NCI-H1048 (cell line): ENCODE measurements around the gene AFF3.
"Not testable (repeated sequence)": the region's sequence is repeated elsewhere in the genome, so short reads cannot be mapped to it uniquely, and the experiment has no call there.

Experiments
- DNase-seq: peaks from one replicate; lab custom pipeline; 2025; lab: John Stamatoyannopoulos, UW

AFF3 gene

DNA sequence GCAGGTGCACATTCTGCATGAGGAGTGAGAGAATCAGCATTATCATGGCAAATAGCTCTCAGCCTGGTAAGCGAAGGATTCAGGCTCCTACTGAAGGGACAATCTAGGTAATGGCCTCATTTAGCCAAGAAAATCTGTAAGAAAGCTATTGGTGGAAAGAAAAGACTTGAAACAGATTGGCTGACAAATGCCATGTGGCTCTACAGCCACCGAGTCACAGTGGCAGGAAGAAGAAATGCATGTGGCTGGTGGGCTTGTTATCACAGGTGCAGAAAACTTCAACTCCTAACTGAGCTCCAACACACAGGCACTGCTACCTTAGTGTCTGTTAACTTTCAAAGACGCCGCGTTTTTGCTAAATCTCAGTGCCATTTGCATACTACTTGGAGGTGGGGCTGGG lies 592.0 kb downstream of the AFF3 start:
- DNase-seq = no peak

DNA sequence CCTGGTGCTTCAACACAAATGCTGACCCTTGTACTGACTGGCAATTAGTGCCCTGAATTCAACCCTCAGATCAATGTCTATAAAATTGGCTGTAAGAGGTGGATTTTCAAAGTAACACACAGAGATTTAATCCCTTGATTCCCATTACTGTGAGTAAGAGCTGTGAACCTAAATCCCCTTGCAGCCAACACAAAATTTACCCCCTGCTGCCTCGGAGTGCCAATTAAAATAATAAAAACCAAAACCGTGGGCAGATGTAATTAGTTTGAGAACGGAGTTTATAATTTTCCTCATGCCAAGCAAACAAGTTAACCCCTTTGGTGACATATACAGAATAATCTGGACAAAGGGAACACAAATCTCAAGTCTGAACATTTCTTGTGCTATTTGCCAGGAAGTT lies 596.8 kb downstream of the AFF3 start:
- no peak for DNase-seq

DNA sequence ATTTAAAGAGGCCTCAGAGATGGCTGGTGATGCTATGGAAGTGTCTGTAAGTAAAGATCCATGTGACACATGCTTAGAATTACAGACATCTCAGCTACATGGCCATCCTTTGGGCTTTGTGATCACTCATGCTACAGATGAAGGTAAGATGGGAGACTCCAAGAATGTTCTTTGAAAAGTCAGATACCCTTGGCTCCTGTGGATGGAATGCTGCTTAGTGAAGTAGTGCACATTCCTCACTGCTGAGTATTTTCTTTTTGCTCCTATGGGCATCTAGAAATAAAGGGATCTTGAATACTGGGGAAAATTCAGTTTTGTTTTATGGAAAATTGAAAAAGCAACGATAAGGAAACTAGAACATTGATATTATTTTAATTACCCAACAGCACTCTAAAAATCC lies 597.3 kb downstream of the AFF3 start:
- no peak for DNase-seq

DNA sequence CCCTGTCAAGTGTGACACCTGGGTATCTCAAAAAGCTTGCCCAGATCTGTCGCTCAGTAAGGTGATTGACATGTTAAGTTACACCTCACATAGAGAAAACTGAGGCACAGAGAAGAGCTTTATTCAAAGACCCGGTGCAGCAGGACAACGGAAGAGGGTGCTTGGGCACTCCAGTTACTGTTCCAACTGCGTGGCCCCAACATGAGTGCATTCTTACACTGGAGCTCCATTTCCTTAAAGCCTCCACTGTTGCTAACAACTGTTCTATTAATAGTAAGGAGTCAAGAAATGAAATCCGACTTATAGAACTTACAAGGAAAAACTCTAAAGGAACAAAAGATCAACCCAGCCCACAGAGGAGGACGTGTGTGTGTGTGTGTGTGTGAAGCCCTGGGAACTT lies 597.8 kb downstream of the AFF3 start:
- no peak for DNase-seq

DNA sequence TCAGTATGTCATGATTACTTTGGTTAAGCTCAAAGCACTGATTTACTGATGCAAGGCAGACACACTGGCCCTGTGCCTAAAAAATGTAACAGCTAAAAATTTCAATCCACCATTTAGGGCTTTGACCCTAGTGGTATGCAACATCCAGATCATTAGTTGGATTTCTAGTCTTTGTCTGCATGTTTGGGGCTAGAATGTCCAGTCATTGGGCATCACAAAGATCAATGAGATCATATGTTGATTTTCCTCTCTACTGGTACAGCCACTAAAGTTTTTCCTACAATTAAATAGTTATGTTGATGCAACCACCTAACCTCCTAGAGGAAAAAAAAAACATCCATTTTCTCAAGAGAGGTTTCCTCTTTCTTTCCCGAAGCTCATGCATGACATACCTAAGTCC lies 599.1 kb downstream of the AFF3 start:
- DNase-seq = no peak

DNA sequence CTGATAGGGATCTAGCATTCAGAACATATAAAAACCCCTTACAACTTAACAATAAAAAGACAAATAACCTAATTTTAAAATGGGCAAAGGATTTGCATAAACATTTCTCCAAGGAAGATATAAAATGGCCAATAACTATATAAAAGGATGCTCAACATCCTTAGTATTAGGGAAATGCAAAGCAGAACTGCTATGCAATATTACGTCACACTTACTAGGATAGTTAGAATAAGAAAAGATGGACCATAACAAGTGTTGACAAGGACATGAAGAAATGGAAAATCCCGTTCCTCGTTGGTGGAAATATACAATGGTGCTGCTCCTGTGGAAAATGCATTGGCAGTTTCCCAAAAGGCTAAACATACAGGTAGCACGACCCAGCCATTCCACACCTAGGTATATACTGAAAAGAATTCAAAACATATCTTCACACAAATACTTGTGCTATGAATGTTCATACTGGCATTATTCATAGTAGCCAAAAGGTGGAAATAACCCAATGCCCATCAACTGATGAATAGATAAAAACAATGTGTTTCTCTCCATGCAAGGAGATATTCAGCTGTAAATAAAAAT lies 604.4 kb downstream of the AFF3 start:
- DNase-seq = no peak

DNA sequence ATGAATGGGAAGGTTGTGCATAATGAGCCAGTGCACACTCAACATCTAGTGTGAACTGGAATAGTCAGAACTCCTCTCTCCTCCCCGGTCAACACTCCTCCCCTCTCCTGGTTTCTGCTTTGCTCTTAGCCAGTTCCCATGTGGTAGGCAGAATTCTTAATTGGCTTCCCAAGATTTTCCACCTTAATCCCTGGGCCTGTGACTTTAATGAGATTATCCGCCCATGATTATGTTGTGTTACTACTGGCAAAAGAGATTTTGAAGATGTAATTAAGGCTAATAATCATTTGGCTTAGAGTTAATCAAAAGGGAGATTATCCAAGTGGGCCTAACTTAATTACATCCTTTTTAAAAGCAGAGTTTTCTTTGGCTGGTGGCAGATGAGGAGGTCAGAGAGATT lies 618.3 kb downstream of the AFF3 start:
- no peak for DNase-seq

DNA sequence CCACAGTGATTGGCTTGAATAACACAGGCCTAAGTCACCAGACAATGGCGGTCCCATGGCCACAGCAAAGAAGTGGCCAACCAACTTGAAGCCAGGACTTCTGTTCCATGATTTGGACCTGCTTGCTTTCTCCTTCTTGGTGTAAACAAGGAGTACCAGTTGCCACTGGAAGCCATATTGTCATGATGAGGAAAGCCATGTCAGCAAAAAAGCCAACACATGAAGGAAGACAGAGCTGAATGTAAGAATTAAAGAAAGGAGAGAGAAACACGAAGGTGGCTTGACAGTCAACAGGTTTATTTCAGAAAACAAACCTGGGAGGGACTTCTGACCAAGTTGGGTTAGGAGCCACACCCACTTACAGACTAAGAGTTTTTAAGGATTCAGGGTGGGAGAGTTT lies 620.2 kb downstream of the AFF3 start:
- no peak for DNase-seq

DNA sequence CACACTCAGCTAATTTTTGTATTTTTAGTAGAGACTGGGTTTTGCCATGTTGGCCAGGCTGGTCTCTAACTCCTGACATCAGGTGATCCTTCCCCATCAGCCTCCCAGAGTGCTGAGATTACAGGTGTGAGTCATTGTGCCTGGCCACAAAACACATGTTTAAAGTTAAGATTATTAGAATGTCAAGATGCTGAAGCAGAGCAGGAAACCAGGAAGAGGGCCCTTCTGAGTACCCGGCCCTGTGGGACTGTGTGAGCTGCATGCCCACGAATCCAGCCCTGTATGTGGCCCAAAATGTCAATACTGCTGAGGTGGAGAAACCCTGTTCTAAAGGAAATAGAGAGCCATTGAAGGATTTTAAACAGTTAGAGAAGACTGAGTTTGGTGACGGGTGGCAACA lies 621.6 kb downstream of the AFF3 start:
- DNase-seq = no peak

DNA sequence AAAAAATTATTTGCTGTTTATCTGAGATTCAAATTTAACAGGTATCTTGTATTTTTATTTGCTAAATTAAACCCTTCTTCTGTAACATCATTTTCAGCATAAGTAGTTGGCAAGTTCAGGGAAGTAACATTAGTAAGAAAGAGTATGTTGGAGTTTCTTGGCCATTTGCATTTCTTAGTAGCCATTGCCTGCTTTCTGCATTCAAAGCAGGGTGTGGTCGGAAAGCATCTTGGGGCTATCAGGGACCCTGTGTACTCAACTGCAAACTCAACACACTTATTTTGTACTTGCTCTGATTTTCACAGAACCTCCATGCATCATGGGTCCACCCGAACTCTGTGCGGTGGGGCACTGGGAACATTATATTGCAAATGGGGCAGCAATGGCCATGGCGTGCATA lies 622.2 kb downstream of the AFF3 start:
- no peak for DNase-seq

DNA sequence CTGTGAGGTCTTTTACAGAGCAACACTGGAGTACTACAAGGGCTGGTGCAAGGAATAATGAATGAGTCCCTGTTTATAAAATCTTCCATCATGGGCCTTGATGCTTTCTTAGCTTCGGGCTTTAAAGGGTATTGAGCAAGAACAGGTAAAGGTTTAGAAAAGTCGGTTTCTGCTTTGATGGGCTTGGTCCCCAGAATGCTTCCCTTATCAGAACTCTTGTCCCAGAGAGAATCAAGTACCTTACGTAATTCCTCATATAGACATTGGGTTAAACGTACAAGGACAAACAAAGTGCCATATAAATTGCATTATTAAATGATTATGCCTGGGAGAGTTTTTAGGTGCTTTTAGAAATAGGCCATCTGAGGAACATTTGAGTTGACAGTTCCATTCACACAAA lies 628.0 kb downstream of the AFF3 start:
- DNase-seq = no peak

DNA sequence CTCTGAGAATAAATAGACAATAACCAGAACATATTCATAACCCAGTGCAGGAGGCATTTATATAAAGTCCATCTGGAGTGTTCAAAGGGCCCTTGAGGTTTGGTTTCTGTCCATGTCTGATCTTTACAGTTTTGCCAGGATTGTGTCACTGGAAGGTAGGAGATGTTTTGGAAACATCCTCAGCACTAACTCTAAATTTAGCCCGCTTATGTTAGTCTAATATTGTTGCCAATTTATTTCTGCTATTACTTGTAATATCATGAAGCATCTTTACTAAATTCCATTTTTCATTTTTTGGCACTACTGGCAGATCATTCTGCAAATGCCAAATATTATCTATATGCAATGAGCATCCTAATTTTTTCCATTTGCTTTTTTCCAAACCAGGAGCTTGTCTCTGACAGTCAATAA lies 630.2 kb downstream of the AFF3 start:
- no peak for DNase-seq

DNA sequence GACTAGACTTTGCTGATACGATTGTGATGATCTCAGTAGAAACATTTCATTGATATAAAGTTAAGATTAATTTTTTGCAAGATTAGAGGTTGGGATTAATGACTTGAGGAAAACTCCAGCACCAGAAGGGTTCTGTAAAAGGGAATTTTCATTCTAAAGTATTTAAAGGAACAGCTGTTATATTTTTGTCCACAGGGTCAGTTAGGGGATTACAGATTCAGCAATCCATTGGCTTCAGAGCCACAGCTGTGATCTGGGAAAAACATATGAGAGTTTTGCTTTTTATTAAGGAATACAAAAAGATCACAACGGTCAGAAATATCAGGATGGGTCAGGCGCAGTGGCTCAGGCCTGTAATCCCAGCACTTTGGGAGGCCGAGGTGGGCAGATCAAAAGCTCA lies 633.0 kb downstream of the AFF3 start:
- no peak for DNase-seq

DNA sequence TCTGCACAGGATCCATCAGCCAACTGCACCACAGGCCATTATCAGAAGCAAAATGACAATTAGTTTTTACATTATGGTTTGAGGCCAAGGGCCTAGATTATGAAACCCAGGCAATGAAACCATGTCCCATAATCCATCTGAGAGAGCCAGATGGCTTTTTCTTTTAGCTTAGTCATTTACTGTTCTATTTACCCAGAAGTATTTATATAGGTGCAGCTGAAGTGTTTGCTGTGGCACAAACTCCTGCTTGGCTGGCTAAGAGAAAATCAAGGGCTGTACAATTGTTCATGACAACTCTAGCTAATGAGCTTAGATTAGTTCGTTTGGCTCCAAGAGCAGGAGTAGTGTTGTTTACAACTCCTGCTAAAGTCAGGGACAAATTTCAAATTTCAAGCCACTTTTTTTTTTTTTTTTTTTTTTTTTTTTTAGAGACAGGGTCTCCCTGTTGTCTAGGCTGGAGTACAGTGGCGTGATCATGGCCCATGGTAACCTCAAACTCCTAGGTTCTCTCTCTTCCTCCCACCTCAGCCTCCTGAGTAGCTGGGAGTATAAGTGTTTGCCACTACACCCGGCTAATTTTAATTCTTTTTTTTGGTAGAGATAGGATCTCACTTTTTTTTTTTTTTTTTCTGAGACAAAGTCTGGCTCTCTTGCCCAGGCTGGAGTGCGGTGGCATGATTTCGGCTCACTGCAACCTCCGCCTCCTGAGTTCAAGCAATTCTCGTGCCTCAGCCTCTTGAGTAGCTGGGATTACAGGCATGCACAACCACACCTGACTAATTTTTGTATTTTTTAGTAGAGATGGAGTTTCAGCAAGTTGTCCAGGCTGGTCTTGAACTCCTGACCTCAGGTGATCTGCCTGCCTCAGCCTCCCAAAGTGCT lies 634.2 kb downstream of the AFF3 start:
- no peak for DNase-seq

DNA sequence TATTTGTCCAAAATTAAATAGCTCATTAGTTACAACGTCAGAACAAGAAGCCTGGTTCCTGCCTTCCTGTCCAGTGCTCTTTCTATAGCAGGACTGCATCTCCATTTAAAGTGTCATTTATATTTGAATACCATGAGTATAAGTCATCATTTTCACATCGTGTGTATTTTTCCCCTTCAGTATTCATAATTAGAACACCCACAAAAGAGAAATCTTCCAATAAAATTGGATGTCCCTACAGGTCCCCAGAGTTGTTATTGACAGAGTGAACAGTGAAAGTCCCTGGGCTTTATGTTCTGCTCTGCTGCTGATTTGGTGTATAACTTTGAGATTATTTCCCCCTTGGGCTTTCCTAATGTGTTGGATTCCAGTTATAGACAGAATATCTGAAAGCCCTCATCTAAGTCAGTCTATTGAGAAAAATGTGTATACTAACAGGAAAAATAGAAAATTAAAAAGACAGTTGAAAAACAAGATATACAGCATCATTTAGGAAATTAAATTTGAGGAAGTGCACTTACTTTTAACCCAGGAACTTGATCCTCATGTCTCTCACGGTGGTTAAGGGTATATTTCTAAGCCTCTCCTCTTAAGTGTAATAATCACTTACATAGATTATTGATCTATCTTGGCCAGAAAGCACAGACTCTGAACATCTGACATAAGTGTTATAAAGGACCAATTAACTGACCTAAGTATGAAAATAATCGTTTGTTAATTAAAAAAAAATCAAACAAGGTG lies 637.4 kb downstream of the AFF3 start:
- no peak for DNase-seq

DNA sequence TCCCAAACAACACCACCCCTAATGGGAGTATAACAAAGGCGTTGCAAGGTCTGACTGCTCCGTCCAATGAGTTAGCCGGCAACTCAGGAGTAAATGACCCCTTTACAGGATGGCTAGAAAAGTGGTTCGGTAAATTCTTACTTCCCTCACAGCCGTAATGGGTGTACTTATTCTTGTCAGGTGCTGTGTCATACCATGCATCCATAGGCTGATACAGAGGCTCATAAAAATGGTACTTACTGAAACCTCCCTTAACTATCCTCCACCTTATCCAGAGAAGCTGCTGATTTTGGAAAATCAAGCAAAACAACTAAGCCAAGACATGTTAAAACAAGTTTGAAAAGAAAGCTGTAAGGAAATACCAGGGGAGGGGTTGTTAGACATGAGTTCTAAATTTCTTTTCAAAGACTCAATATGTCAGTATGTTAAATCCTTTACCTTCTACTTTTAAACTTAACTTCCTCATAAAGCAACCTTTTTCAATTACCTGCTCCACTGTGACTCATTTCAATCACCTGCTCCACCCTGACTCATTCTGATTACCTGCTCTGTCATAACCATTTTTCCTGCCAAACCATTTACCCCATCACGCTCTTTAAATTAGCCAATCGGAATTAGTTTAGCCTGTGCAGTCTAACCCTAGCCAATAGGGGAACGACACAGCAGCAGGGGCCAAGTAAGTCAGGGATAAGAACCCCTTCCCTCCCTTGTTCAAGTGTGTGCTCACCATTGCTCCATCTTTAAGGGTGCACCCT lies 638.6 kb downstream of the AFF3 start:
- not testable (repeated sequence) for DNase-seq

DNA sequence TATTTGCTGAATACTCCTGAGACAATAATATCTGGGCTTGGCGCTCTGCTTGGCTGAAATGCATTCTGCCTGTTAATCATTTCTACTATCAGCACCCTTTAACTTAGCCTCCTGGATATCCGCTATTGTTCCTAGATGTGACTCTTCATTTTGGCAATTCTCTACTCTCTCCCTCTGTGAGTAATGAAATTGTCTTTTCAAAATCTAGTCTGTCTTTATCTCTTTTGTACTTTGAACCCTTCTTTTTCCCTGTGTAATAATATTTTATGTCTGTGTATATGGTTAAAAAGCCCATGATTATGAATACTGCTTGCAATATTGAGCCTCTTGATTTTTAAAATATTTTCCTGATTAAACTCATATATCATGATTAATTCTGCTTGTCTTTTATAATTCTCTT lies 646.4 kb downstream of the AFF3 start:
- DNase-seq = no peak
